Amniotic stem cell (primary cell): Measurements from ENCODE around the gene ZNF821.
A peak's percentile ranks its signal among the peaks of the same experiment; 100 is the strongest.
"Not testable (repeated sequence)": the region's sequence is repeated elsewhere in the genome, so short reads cannot be mapped to it uniquely, and the experiment has no call there.

Experiments used
- DNase-seq: peaks from one replicate; lab custom pipeline; 2025; lab: John Stamatoyannopoulos, UW

The ZNF821 gene

DNA sequence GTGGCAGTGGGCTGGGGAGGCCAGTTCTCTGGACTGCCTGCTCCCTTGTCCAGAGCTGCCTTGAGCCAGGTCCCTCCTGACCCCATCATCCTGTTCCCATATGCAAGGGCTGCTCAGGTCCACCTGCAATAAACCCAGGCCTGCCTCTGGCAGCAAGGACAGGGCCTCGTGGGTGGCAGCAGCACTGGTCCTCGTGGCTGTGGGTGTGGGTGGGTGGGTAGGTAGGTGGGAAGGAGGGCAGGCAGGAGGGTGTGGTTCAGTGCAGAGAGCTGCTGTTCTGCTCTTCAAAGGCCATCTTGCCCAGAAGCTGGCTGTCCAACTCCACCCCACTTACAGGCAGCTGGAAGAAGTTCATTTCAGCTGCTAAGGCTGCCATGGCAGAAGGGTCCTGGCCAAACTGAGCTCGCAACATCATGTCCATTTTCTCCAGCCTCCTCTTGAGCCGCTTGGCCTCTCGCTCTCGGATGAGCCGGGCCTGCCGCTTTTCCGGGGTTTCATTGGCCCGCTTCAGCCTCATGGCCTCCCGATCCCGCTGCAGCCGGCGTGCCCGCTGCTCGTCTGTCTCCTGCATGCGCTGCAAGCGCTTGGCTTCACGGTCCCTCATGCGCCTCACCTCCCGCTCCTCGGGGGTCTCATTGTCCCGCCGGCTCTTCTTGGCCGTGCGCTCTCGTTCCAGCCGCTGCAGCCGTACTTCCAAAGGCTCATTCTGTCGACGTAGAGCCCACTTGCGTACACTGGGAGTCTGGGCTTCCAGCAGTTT is 24.0 kb downstream of the ZNF821 start:
- no peak for DNase-seq

DNA sequence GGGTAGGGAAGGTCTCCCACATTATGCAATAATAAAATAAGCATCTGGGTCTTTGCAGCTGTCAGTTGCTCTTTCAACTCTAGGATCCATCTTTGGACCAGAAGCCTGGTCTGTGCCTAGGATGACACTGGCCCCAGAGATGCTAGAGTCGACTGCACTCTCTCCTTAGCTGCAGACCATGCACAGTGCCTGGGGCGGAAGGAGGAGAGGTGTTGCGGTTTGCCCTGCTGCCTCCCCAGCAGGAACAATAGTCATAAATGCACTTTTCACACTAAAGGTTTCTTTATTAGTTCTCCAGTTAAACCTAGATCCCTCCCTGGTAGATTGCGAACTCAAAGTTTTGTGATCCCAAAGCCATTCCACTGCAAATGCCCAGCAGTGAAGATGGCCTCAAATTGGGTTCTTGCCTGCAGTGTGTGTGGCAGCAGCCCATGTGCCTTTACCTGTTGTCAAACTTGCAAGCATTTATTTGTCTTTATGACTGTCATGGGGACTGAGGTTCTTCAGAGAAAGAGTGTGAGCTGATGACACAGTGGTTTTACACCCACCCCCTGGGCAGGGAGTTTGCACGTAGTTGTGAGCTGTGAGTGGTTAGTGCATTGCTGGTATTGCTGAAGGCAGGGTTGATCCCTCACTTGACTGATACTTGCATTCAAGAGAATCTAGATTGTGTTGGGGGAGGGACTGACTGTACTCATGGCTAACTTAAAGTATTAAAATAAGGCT is 27.9 kb downstream of the ZNF821 start:
- DNase-seq, result no peak

DNA sequence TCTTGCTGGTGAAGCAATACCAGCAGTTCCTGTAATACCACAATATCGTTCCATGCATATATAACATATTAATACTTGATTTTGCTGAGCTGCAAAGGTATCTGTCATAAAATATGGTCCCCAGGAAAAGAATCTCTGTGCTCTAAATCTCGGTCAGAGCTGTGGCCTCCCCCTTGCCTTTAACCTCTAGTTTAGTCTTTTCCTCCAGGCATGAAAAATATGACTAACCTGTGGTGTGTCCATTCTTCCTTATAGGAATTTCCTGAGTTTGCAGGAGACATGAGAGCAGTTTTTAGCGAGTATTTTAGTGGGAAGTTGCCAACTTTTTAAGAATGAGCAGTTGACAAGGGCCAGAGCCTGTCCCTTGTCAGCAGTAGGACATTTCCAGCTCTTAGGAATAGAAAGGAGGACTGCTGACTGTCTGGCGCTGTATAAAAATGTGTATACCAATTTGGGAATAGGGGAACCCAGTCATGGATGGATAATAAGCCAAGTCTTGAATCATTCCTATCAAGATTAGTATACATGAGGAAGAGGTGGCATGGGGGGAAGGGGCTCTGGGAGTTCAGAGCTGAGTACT is 29.5 kb downstream of the ZNF821 start:
- DNase-seq, result no peak

DNA sequence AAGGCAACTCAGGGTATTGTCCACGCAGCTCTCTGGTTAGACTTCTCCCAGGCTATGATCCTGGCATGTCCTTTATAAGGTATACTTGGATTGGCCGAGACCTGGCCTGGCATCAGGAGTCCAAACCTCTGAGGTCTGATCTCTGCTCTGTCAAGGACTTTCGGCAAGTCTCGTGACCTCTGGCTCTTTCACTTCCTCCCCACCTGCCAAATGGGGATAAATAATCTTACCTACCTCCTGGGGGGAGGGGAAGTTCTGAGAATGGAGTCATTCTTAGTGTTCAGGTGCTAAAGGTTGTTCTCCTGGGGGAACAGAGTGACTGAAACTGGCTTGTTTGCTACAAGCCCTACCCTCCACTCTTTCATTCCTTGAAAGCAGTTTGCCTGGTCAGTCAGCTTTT is 30.6 kb downstream of the ZNF821 start:
- no peak for DNase-seq

DNA sequence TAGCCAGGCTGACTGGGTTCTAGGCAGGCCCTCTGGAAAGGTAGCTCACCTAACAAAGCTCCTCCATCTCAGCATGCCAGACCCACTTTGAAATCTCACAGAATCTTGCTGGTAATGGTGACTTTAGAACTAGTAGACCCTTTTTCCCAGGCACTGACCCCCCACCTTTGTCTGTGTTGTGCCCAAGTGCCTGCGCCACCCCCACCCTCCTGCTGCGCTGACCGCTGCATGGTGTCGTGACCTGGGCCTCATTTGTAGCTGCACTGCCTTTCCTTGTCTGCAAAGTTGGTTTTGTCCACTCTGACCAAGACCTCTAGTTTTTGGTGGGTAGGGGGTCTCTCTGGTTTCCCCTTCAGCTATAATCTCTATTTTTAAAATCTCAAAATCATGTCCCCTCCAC is 31.4 kb downstream of the ZNF821 start:
- no peak for DNase-seq

DNA sequence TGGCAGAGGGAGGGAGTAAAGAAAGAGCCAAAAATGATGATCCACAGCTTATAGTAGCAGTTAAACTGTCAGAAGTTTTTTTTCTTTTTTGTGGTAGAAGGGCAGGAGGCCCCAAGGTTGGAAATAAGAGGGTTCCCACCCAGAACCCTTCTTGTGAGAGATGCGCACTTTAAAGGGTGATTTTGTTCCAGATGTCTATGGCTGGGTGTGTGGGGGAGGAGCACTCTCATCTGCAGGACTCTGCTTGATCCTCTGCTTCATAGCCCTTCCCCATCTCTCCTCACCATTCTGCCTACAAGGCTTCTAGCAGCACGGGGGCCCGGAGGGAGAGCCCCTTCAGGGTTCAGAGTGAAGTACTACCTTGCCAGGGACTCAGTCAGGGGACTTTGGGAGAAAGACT is 31.8 kb downstream of the ZNF821 start:
- no peak for DNase-seq

DNA sequence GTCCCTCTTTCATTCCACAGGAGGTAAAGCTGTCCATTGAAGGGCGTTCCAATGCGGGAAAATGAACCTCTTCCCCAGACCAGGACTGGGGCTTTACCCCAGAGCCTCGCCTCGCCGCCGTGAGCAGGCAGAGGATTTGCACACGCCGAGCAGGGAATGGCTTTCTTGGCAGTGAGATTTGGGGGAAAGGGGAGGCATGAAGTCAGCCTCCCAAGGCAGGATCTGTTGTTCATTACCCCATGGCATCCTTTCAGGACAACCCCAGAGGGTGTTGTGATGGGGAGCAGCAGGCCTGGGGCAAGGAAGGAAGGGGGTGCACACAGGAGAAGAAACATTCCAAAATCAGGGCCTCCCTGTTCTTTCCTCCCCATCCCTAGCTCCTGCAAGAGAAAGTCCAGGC is 32.2 kb downstream of the ZNF821 start:
- no peak for DNase-seq

DNA sequence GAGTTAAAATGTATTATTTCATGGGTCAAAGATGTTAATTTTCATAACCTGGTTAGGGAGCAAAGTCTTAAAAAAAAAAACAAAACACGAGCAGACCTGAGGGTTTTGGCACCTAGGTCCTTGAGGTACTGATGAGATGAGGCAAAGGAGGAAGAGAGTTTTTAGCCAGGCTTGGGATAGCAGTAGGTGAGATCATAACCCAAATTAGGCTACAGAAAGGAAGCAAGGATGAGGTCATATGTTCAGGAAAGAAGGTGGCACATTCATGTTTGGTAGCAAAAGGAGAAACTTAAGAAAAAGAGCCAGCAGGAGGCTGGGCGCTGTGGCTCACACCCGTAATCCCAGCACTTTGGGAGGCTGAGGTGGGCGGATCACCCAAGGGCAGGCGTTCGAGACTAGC is 35.4 kb downstream of the ZNF821 start:
- DNase-seq, result no peak

DNA sequence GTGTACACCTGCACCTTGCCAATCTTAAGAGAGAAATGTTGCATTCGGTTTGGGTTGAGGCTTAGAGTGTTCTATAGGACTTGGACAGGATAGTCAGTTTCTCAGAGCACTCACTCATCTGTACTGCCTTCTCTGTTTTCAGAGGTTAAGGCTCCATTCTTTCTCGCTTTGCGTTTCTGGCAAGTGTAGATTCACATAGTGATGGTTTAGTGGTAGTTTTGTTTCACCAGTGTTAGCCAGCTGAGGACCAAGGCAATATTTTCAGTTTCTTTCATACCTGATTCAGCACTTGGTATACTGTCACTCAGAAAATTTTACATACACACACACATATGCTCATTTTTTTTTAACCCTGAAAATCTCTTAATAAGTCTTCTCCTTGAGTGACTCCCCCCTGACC is 36.9 kb downstream of the ZNF821 start:
- DNase-seq, result no peak

DNA sequence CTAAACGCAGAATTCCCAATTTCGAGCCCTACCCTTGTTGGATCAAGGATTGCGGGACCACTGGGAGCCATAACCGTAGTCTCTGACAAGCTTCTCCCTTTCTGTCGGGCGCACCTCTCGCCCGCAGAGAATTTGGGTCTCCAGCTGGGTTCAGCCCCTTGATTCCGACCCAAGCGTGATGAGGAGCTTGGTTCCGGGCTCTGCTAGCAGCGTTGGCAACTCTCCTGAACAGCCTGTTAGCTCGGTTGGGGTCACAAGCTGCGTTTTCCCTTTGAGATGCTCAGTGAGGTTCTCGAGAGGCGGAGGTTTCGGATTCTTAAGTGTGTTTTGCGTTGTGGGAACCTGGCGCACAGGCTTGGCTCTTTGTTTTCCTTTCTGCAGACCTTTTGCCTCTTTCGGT is 37.6 kb downstream of the ZNF821 start:
- no peak for DNase-seq

DNA sequence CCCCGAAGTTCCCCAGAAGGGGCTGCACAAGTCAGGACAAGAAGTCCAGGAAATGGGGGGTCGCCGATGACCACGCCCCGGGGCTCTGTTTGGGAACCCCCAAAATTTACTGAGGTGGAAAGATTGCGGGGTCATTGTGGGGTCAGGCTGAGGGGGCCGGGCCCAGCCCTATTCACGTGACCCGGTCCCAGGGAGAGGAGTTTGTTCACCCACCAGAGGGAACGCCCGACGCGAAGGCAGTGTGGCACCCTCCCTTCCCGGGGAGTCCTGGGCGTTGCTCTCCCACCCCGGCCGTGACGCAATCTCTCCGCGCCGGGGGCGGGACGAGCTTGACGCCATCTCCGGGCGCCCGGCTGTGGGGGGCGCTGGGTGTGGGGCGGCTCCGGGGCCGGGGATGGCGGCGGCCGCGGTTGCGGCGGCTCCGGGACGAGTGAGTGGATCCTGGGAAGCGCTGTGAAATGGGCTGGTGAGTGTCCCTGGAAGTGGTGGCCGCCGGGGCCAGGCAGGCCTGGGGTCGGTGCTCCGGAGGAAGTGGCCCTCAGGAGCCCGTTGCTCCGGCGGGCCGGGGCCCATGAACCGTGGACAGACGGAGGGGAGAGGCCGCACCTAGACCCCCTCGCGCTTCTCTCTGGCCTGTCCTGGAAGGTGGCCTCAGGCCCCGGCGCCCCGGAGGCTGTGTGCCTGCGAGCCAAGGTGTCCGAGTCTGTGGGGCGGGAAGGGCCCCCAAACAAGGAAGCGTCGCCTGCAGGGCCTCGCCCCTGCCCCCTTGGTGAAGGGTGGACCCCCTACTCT is 38.1 kb downstream of the ZNF821 start, which contains the start of gene ATXN1L:
ATXN1L (plus strand) TSS at position 338 of the 792 bp plus-strand sequence. CDS start 3,765 bp downstream, outside the sequence.
- peak; percentile 72 for DNase-seq

DNA sequence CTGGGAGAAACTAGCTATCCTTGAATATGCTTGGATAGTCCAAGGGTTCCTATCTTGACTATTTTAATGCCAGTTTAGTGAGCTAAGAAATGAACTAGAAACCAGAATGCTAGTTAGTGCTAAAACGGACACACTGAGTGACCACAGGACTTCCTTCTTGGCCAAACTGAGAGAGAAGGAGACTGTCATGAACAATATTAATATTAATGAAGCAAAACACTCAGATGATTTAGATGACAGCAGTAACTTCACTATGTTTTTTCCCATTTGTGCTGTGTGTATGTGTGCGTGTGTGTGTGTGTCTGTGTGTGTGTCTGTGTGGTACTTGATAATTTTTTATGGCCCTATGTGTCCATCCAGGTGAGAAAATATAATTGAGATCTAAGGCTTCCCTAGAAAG is 40.4 kb downstream of the ZNF821 start:
- no peak for DNase-seq

DNA sequence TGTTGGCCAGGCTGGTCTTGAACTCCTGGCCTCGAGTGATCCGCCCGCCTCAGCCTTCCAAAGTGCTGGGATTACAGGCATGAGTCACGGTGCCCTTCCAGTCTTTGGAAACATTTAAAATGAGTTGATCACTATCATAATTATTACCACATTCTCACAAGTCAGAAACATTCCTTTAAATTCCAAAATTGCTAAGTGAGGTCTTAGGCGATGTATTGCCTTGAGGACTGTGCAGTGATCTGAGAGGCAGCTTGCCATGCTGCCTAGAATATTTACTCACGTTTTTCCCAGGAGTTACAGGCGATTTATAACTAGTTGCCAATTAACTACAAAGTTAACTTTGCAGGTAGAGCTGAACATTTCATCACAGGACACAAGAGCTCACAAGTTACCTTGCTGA is 43.9 kb downstream of the ZNF821 start:
- DNase-seq, result no peak

DNA sequence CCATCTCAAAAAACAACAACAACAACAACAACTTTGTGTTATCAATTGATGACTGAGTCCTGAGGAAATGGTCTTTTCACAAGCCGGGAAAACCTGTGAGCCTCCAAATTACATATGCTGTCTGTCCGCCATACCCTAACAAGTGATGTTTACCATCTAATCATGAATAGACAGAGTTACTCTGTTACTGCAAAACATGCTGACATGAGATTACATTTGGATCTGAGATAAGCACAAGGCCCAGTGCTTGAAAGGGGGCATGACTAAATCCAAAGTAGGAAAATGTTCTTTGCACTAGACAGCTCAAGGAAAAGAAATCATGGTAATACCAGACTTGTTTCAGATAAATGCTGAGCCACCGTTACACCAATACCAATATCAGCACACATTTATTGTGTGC is 46.8 kb downstream of the ZNF821 start:
- DNase-seq, result no peak

DNA sequence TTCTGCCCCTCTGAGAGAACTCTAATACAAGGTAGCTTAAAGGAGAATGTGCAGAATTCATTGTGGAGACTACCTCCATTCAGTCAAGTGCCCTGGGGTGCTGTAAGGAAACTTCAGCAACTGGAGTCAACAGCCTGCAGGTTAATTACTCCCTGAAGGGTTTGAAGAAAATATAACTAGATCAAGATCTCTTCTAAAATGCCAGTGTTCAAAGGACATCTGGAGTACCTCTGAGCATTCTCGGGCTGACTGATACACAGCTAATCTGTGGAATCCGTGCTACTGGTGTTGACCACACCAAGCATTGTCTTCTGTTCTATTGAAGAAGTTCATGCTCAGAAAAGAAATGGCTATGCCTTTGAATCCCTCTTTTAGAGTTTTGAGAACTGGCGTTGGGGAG is 49.7 kb downstream of the ZNF821 start:
- DNase-seq, result no peak

DNA sequence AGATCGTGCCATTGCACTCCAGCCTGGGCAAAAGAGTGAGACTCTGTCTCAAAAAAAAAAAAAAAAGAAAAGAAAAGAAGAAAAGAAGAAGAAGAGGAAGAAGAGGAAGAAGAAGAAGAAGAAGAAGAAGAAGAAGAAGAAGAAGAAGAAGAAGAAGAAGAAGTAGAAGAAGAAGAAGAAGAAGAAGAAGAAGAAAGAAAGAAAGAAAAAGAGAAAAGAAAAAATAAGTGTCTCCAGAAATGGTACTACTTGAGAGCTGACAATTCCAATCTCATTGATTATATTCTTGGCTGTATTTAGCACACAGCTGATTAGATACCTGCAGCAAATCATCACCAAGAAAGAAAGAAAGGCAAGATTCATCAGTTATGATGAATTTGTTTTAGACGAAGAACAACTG is 51.9 kb downstream of the ZNF821 start:
- not testable (repeated sequence) for DNase-seq

DNA sequence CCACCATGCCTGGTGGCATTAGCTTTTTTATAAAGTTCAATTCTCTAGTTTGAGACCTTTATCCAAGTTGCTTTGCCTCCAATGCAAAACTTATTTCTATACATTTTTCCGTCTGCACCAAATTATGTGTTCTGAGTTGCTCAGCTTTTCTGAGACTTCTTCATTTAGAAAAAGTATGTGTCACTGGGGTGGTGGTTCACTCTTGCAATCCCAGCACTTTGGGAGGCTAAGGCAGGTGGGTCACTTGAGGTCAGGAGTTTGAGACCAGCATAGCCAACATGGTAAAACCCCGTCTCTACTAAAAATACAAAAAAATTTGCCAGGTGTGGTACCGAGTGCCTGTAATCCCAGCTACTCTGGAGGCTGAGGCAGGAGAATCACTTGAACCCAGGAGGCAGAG is 52.3 kb downstream of the ZNF821 start:
- not testable (repeated sequence) for DNase-seq

DNA sequence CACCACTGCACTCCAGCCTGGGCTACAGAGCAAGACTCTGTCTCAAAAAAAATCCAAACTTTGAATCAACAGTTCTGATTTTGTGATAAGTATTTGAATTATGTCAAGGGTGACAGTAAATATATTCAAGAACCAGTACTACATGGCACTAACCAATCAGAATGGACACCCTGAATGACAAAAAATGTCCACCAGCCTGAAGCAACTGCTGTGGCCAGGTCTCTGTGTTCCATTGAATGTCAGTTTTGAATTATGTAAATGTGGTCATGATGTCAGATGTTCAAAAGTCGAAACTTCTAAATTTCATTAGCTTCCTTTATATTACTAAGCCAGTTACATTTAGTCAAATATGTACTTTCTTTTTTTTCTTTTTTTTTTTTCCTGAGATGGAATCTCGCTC is 53.6 kb downstream of the ZNF821 start:
- no peak for DNase-seq

DNA sequence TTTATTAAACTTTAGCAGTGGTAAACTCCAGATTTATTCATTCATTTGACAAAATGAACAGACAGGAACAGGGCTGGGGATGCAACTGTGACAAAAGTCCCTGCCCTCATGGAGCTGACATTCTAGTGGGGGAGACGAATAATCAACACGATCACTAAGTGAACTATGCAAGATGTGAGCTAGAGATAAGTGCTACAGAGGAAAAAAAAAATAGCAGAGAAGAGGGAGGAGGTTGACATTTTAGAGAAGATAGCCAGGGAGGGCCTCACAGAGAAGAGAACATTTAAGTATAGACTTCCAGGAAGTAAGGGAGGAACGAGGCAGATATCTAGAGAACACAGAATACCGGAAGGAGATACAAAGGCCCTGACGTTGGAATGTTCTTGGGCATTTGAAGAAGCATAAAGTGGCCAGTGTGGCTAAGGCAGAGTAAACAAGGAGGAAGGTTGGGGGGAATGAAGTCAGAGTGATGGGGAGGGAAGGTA is 57.4 kb downstream of the ZNF821 start:
- DNase-seq, result no peak

DNA sequence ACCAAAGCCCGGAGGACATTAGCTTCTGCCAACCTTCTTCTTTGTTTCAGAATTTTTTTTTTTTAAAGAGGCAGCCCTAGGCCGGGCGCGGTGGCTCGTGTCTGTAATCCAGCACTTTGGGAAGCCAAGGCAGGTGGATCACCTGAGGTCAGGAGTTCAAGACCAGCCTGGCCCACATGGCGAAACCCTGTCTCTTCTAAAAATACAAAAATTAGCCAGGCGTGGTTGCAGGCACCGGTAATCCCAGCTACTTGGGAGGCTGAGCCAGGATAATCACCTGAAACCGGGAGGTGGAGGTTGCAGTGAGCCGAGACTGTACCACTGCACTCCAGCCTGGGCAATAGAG is 66.9 kb downstream of the ZNF821 start:
- DNase-seq, result not testable (repeated sequence)

DNA sequence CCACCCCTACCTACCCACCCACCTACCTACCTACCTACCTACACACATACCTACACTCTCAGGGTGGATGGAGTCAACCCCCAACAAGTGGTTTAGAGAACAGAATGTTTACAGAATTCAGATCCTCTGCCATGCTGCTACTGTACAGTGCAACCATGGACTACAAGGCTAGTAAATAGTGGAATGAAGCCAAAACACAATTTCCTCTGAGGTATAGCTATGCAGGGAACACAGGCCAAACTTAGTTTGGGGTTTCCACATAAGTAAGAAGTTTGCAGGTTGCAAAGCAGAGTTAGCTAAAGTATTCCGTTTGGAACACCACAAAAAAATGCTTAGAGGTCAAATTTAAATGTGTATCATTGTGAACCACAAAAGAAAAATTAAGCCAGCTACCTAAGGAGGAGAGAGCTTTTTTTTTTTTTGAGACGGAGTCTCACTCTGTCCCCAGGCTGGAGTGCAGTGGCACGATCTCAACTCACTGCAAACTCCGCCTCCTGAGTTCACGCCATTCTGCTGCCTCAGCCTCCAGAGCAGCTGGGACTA is 72.7 kb downstream of the ZNF821 start:
- DNase-seq, result no peak

DNA sequence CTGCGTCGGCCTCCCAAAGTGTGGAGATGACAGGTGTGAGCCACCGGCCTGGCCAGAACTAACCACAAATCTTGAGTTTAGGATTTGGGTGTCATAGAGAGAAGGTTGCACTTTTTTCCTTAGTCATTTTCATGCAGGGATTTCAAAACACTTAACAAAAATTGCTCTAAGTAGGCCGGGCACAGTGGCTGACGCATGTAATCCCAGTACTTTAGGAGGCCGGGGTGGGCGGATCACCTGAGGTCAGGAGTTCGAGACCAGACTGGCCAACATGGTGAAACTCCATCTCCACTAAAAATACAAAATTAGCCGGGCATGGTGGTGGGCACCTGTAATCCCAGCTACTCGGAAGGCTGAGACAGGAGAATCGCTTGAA is 73.8 kb downstream of the ZNF821 start:
- not testable (repeated sequence) for DNase-seq
